HepG2 (cell line): ENCODE measurements around the gene SLC35B2. TPM values are rescaled to one million over a fixed set of nuclear protein-coding genes. Genes with fewer than 3 reads are reported as not detected.

ENCODE experiments used
- ARHGAP35 ChIP-seq: sonication (generic); formaldehyde crosslinking; IDR thresholded peaks from 2 replicates; pipeline ENCODE4 v1.9.0; 2022; ENCODE audit warnings: mild to moderate bottlenecking, inconsistent platforms, moderate library complexity, missing genetic modification reagents, borderline replicate concordance
- FIP1L1 ChIP-seq: fragments of 200-400 bp; formaldehyde crosslinking; IDR thresholded peaks from 2 replicates; pipeline ENCODE4 v1.6.1; 2018; ENCODE audit warnings: low read depth, mild to moderate bottlenecking, low read length, moderate library complexity, borderline replicate concordance; ENCODE audit not compliant: insufficient read depth
- GMEB1 ChIP-seq: sonication (generic); formaldehyde crosslinking; IDR thresholded peaks from 2 replicates; pipeline ENCODE4 v1.5.1; 2020; ENCODE audit warnings: missing genetic modification reagents, mild to moderate bottlenecking, borderline replicate concordance
- ISX ChIP-seq: sonication (generic); formaldehyde crosslinking; conservative IDR thresholded peaks from 2 replicates; pipeline ENCODE4 v1.5.0; 2020; ENCODE audit warnings: missing genetic modification reagents
- KLF15 ChIP-seq: sonication (generic); formaldehyde crosslinking; IDR thresholded peaks from 2 replicates; pipeline ENCODE4 v1.8.1; 2023; ENCODE audit warnings: borderline replicate concordance, mild to moderate bottlenecking, inconsistent platforms, missing genetic modification reagents, mixed read lengths
- MLX ChIP-seq: IDR thresholded peaks from 2 replicates; pipeline ENCODE4 v1.6.1; 2016
- PHF5A ChIP-seq: IDR thresholded peaks from one replicate; pipeline ENCODE4 v1.6.1; 2018; ENCODE audit warnings: low read depth, missing genetic modification reagents; ENCODE audit not compliant: unreplicated experiment
- RBM39 ChIP-seq: fragments of 200-400 bp; formaldehyde crosslinking; IDR thresholded peaks from one replicate; pipeline ENCODE4 v1.6.1; 2018; ENCODE audit warnings: antibody characterized with exemption, mild to moderate bottlenecking, low read depth, low read length; ENCODE audit not compliant: poor library complexity, severe bottlenecking
- RFXAP ChIP-seq: sonication (generic); formaldehyde crosslinking; IDR thresholded peaks from 2 replicates; pipeline ENCODE4 v1.4.0; 2020; ENCODE audit warnings: missing genetic modification reagents, borderline replicate concordance
- RORA ChIP-seq: sonication (generic); formaldehyde crosslinking; IDR thresholded peaks from 2 replicates; pipeline ENCODE4 v1.5.0; 2020; ENCODE audit warnings: mild to moderate bottlenecking, missing genetic modification reagents, moderate library complexity
- TERF1 ChIP-seq: sonication (generic); formaldehyde crosslinking; IDR thresholded peaks from 2 replicates; pipeline ENCODE4 v1.8.0; 2022; ENCODE audit warnings: mild to moderate bottlenecking, missing genetic modification reagents, moderate library complexity
- THAP7 ChIP-seq: sonication (generic); formaldehyde crosslinking; IDR thresholded peaks from 2 replicates; pipeline ENCODE4 v1.8.1; 2023; ENCODE audit warnings: mild to moderate bottlenecking, missing genetic modification reagents
- XRCC5 ChIP-seq: fragments of 200-400 bp; formaldehyde crosslinking; optimal IDR thresholded peaks from 2 replicates; pipeline ENCODE3; 2017; ENCODE audit warnings: mild to moderate bottlenecking, low read length
- ZBTB46 ChIP-seq: sonication (generic); formaldehyde crosslinking; IDR thresholded peaks from 2 replicates; pipeline ENCODE4 v1.4.0; 2020; ENCODE audit warnings: mild to moderate bottlenecking, missing genetic modification reagents, borderline replicate concordance
- ZFP37 ChIP-seq: sonication (generic); formaldehyde crosslinking; IDR thresholded peaks from 2 replicates; pipeline ENCODE4 v1.4.0; 2020; ENCODE audit warnings: missing genetic modification reagents, borderline replicate concordance
- ZMAT3 ChIP-seq: sonication (generic); formaldehyde crosslinking; conservative IDR thresholded peaks from 2 replicates; pipeline ENCODE4 v1.7.0; 2021; ENCODE audit warnings: missing genetic modification reagents
- ZNF414 ChIP-seq: sonication (generic); formaldehyde crosslinking; IDR thresholded peaks from 2 replicates; pipeline ENCODE4 v1.5.0; 2020; ENCODE audit warnings: missing genetic modification reagents
- ZNF567 ChIP-seq: sonication (generic); formaldehyde crosslinking; IDR thresholded peaks from 2 replicates; pipeline ENCODE4 v1.8.1; 2023; ENCODE audit warnings: mild to moderate bottlenecking, missing genetic modification reagents, borderline replicate concordance
- ZSCAN22 ChIP-seq: sonication (generic); formaldehyde crosslinking; IDR thresholded peaks from 2 replicates; pipeline ENCODE4 v1.4.0; 2020; ENCODE audit warnings: mild to moderate bottlenecking, missing genetic modification reagents
- polyA plus RNA-seq, 8 experiments: library from polyadenylated mRNA; depleted of rRNA in 3 of 8; stranded (reverse) in 7 of 8; unstranded in 1 of 8; fragments of >200 nt; fragmentation: Illumina TruSeq in 4 of 8; extraction: Trizol in 4 of 8; gene quantifications; 2 replicates each; pipeline versions ENCODE4 v1.2.1 to v1.2.3, GENCODE V29; 2011 to 2016; ENCODE audit warnings: low read depth in 4 of 8, missing spikeins in 1 of 8, mixed read lengths in 1 of 8; ENCODE audit not compliant: insufficient read depth in 1 of 8
- total RNA-seq, 5 experiments: library from RNA; depleted of rRNA; stranded (reverse); fragments of >200 nt; fragmentation: Illumina TruSeq; extraction: Trizol; gene quantifications; 2 replicates each; pipeline ENCODE4 v1.2.3, GENCODE V29; 2016; ENCODE audit warnings: low read depth in 1 of 5
- TF ChIP-seq, protein P1 (sequence below): sonication (generic); formaldehyde crosslinking; IDR thresholded peaks from 2 replicates; pipeline ENCODE4 v1.4.0; 2020; ENCODE audit warnings: missing genetic modification reagents, borderline replicate concordance

SLC35B2 gene
- total and polyA plus RNA-seq, 2 of the 13 experiments (the other 11 are each of a cell fraction or from before 2014, with no cell fraction given), result 61.1 to 148 TPM

GRCh38 chr6:44237021-44237812 lies 20.1 kb downstream of the SLC35B2 start (continued):
- TF ChIP-seq, protein P1, sequence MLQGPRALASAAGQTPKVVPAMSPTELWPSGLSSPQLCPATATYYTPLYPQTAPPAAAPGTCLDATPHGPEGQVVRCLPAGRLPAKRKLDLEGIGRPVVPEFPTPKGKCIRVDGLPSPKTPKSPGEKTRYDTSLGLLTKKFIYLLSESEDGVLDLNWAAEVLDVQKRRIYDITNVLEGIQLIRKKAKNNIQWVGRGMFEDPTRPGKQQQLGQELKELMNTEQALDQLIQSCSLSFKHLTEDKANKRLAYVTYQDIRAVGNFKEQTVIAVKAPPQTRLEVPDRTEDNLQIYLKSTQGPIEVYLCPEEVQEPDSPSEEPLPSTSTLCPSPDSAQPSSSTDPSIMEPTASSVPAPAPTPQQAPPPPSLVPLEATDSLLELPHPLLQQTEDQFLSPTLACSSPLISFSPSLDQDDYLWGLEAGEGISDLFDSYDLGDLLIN (CRISPR knock-in tag), result no peak
- TF ChIP-seq PHF5A (CRISPR knock-in tag) (no peak), GMEB1 (CRISPR knock-in tag) (no peak), TERF1 (no peak), ZBTB46 (no peak), KLF15 (CRISPR knock-in tag) (no peak), RFXAP (CRISPR knock-in tag) (peak; percentile 32; the same call in 1 of the 2 replicates), ZMAT3 (CRISPR knock-in tag) (no peak), FIP1L1 (no peak), MLX (no peak), ZSCAN22 (CRISPR knock-in tag) (no peak), ZNF414 (CRISPR knock-in tag) (no peak), RBM39 (no peak), ARHGAP35 (CRISPR knock-in tag) (no peak), RORA (CRISPR knock-in tag) (no peak), ZFP37 (CRISPR knock-in tag) (no peak), THAP7 (CRISPR knock-in tag) (no peak), ZNF567 (no peak), XRCC5 (peak; percentile 27), ISX (CRISPR knock-in tag) (no peak)
